ENCODE measurements around the gene SLC45A2. TPM values are rescaled to one million over a fixed set of nuclear protein-coding genes. Genes with fewer than 3 reads are reported as not detected.

Gene SLC45A2
- polyA plus RNA-seq, 1 of the 3 experiments (the other 2 are of a cell fraction) = 0.02 TPM

DNA sequence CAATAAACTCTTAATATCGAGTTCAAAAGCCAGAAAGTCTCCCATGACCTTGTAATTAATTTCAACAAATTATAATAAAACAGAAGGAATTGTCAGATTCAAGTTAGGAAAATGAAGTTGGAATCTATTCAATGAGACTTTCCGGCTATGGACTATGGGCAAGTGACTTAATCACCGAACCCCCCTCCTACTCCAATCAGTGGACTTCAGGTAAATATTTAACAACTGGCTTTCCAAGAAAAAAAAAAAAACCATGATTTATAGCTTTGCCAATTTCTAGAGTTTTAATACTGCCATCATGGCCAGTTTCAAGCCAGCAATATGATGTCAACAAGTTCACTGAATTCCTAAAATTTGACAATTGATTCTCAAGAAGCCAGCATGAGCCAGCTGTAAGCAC, 4.5 kb downstream of the SLC45A2 start:
- no peak for DNase-seq
- no peaks in the 10 kb centered on the region for H3K27me3 ChIP-seq (ENCODE audit: insufficient read depth)
- H3K9ac ChIP-seq = no peak overlapping the region
- no peaks in the 10 kb centered on the region for H3K36me3 ChIP-seq (replicated peaks in 1 of 2; ENCODE audit: control insufficient read depth in 1 of 2, insufficient read depth in 2 of 2, low read length in 1 of 2)
- H4K20me1 ChIP-seq (ENCODE audit: insufficient read depth) = no peaks in the 10 kb centered on the region
- 53% methylated on average over 3 of the region's 3 CpGs for WGBS (ENCODE audit: low lambda C conversion rate)
- ChIA-PET CTCF (no interaction called here), POLR2A (no interaction called here)
- H3K4me1 ChIP-seq (ENCODE audit: control insufficient read depth in 1 of 2, insufficient read depth in 2 of 2, low read depth in 1 of 2, low read length in 1 of 2) = no peaks in the 10 kb centered on the region
- no peak overlapping the region for H3K4me2 ChIP-seq
- H3K9me3 ChIP-seq = no peaks in the 10 kb centered on the region
- peaks cover 1% of the 10 kb centered on the region for H3F3A ChIP-seq (replicated peaks; ENCODE audit: insufficient read depth)
- no peak overlapping the region for H3K27ac ChIP-seq (ENCODE audit: low read depth in 2 of 2, low read length in 1 of 2)
- no peaks in the 10 kb centered on the region for H3K79me2 ChIP-seq (ENCODE audit: insufficient read depth)
- H3K4me3 ChIP-seq (ENCODE audit: low read depth in 2 of 2, low read length in 1 of 2) = no peak overlapping the region
- no peak overlapping the region for H2AFZ ChIP-seq (ENCODE audit: low read depth)
- H3K9me2 ChIP-seq = no peaks in the 10 kb centered on the region
- TF ChIP-seq, protein P1, sequence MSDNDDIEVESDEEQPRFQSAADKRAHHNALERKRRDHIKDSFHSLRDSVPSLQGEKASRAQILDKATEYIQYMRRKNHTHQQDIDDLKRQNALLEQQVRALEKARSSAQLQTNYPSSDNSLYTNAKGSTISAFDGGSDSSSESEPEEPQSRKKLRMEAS (IDR thresholded peaks at IDR 0.05; ENCODE audit: low read depth) = no peak
- no peak for TF ChIP-seq NFIC (IDR thresholded peaks at IDR 0.05; ENCODE audit: borderline replicate concordance)

DNA sequence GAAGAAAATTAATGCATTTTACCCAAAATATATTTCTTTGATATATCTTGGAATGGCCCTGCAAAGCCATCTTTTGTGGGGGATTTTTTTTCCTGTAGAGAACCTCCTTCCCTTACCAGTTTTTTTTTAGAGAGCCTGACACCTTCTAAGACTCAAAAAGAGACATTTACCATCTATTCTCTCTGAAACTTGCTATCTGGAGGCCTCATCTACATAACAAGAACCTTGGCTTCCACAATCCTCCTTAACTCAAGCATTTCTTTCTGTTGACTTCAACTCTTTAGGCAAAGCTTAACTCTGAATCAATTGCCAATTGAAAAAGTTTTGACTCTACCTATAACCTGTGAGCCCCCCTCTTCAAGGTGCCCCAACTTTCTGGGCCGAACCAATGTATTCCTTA, 6.2 kb downstream of the SLC45A2 start:
- Histone ChIP-seq H3K27me3 (ENCODE audit: insufficient read depth) (no peaks in the 10 kb centered on the region), H3K36me3 (replicated peaks in 1 of 2; ENCODE audit: control insufficient read depth in 1 of 2, insufficient read depth in 2 of 2, low read length in 1 of 2) (no peaks in the 10 kb centered on the region), H2AFZ (ENCODE audit: low read depth) (no peak overlapping the region), H3K9me3 (no peaks in the 10 kb centered on the region), H3K27ac (ENCODE audit: low read depth in 2 of 2, low read length in 1 of 2) (no peak overlapping the region), H3K9me2 (no peaks in the 10 kb centered on the region), H4K20me1 (ENCODE audit: insufficient read depth) (no peaks in the 10 kb centered on the region), H3K79me2 (ENCODE audit: insufficient read depth) (no peaks in the 10 kb centered on the region), H3K4me1 (ENCODE audit: control insufficient read depth in 1 of 2, insufficient read depth in 2 of 2, low read depth in 1 of 2, low read length in 1 of 2) (no peaks in the 10 kb centered on the region), H3K9ac (no peak overlapping the region), H3K4me2 (no peak overlapping the region), H3F3A (replicated peaks; ENCODE audit: insufficient read depth) (no peaks in the 10 kb centered on the region), H3K4me3 (ENCODE audit: low read depth in 2 of 2, low read length in 1 of 2) (no peak overlapping the region)
- POLR2A ChIA-PET = no interaction called here
- 36% methylated on average over 1 of the region's 1 CpG for WGBS (ENCODE audit: low lambda C conversion rate)
- CTCF ChIA-PET = interaction anchor here (1.3 kb wide), 1 partner anchor 9 kb away, joined by 8 read pairs; no protein-coding TSS in a partner anchor
- no peak for DNase-seq
- TF ChIP-seq NFIC (IDR thresholded peaks at IDR 0.05; ENCODE audit: borderline replicate concordance) = no peak
- TF ChIP-seq EZH2phosphoT487 (IDR thresholded peaks at IDR 0.05; ENCODE audit: borderline replicate concordance, low read depth) = no peak
- TF ChIP-seq MEF2A (IDR thresholded peaks at IDR 0.05; ENCODE audit: borderline replicate concordance, low read depth) = no peak
- TF ChIP-seq, protein P2, sequence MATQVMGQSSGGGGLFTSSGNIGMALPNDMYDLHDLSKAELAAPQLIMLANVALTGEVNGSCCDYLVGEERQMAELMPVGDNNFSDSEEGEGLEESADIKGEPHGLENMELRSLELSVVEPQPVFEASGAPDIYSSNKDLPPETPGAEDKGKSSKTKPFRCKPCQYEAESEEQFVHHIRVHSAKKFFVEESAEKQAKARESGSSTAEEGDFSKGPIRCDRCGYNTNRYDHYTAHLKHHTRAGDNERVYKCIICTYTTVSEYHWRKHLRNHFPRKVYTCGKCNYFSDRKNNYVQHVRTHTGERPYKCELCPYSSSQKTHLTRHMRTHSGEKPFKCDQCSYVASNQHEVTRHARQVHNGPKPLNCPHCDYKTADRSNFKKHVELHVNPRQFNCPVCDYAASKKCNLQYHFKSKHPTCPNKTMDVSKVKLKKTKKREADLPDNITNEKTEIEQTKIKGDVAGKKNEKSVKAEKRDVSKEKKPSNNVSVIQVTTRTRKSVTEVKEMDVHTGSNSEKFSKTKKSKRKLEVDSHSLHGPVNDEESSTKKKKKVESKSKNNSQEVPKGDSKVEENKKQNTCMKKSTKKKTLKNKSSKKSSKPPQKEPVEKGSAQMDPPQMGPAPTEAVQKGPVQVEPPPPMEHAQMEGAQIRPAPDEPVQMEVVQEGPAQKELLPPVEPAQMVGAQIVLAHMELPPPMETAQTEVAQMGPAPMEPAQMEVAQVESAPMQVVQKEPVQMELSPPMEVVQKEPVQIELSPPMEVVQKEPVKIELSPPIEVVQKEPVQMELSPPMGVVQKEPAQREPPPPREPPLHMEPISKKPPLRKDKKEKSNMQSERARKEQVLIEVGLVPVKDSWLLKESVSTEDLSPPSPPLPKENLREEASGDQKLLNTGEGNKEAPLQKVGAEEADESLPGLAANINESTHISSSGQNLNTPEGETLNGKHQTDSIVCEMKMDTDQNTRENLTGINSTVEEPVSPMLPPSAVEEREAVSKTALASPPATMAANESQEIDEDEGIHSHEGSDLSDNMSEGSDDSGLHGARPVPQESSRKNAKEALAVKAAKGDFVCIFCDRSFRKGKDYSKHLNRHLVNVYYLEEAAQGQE (IDR thresholded peaks at IDR 0.05; ENCODE audit: low read depth, low read length) = no peak
- TF ChIP-seq CHD2 (IDR thresholded peaks at IDR 0.05; ENCODE audit: low read length, partially characterized antibody) = no peak
- no peak for TF ChIP-seq RCOR1 (IDR thresholded peaks at IDR 0.05; ENCODE audit: low read length)
- no peak for TF ChIP-seq TCF12 (IDR thresholded peaks at IDR 0.05)
- TF ChIP-seq, protein P3, sequence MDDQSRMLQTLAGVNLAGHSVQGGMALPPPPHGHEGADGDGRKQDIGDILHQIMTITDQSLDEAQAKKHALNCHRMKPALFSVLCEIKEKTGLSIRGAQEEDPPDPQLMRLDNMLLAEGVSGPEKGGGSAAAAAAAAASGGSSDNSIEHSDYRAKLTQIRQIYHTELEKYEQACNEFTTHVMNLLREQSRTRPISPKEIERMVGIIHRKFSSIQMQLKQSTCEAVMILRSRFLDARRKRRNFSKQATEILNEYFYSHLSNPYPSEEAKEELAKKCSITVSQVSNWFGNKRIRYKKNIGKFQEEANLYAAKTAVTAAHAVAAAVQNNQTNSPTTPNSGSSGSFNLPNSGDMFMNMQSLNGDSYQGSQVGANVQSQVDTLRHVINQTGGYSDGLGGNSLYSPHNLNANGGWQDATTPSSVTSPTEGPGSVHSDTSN (IDR thresholded peaks at IDR 0.05) = no peak
- no peak for TF ChIP-seq FOXM1 (IDR thresholded peaks at IDR 0.05; ENCODE audit: low read depth)
- TF ChIP-seq, protein P4, sequence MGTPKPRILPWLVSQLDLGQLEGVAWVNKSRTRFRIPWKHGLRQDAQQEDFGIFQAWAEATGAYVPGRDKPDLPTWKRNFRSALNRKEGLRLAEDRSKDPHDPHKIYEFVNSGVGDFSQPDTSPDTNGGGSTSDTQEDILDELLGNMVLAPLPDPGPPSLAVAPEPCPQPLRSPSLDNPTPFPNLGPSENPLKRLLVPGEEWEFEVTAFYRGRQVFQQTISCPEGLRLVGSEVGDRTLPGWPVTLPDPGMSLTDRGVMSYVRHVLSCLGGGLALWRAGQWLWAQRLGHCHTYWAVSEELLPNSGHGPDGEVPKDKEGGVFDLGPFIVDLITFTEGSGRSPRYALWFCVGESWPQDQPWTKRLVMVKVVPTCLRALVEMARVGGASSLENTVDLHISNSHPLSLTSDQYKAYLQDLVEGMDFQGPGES (IDR thresholded peaks at IDR 0.05; ENCODE audit: low read depth, low read length) = no peak
- no peak for TF ChIP-seq FOXJ3 (CRISPR knock-in tag; IDR thresholded peaks at IDR 0.05)
- TF ChIP-seq GATA2 (CRISPR knock-in tag; IDR thresholded peaks at IDR 0.05) = no peak
- TF ChIP-seq GABPA (IDR thresholded peaks at IDR 0.05; ENCODE audit: low read depth) = no peak
- no peak for TF ChIP-seq JUND (IDR thresholded peaks at IDR 0.05)
- TF ChIP-seq TEAD4 (IDR thresholded peaks at IDR 0.05; ENCODE audit: borderline replicate concordance, insufficient read depth) = no peak
